Measurements from ENCODE around the gene MISP3. TPM values are rescaled to one million over a fixed set of nuclear protein-coding genes. Genes with fewer than 3 reads are reported as not detected.
"Not testable (repeated sequence)": the region's sequence is repeated elsewhere in the genome, so short reads cannot be mapped to it uniquely, and the experiment has no call there.

MISP3 gene
- total RNA-seq, 1 experiment from 2014 or later, result 0.54 TPM

- no peaks in the 10 kb centered on the region for H3K9me3 Mint-ChIP-seq (ENCODE audit: unreplicated experiment)
- H3K4me1 Mint-ChIP-seq (ENCODE audit: insufficient read depth, unreplicated experiment), result no peaks in the 10 kb centered on the region
- peak; percentile 78 for TF ChIP-seq CTCF (IDR thresholded peaks at IDR 0.05; ENCODE audit: unreplicated experiment)
- no TSS peak for BruUV-seq (replicated peaks)
- peak; percentile 39 for DNase-seq (ENCODE audit: unreplicated experiment)
- ChIA-PET CTCF (interaction anchor here (0.6 to 2.0 kb wide), 9 partner anchors 9 to 175 kb away, joined by 3 to 12 read pairs (median 3); partner anchors contain the start of gene IL27RA), POLR2A (interaction anchor here (0.6 to 1.1 kb wide), 2 partner anchors 104 to 172 kb away, joined by 3 to 5 read pairs; no protein-coding TSS in a partner anchor)
- no peak overlapping the region for H3K27ac Mint-ChIP-seq (ENCODE audit: low read depth, unreplicated experiment)
- H3K27me3 Mint-ChIP-seq (ENCODE audit: insufficient read depth, unreplicated experiment), result no peaks in the 10 kb centered on the region
- no peak overlapping the region for H3K4me3 Mint-ChIP-seq (ENCODE audit: unreplicated experiment)
- intact Hi-C loops (cut with micrococcal nuclease), result no loop called here
- peaks cover 5% of the 10 kb centered on the region for H3K36me3 Mint-ChIP-seq (ENCODE audit: insufficient read depth, unreplicated experiment)
Measured at GRCh38 chr19:14048443-14049153, 24.0 kb upstream of the MISP3 start.

- no TSS peak for BruUV-seq (replicated peaks)
- DNase-seq (ENCODE audit: unreplicated experiment), result no peak
- H3K36me3 Mint-ChIP-seq (ENCODE audit: insufficient read depth, unreplicated experiment), result peaks cover 5% of the 10 kb centered on the region
- no peak for TF ChIP-seq CTCF (IDR thresholded peaks at IDR 0.05; ENCODE audit: unreplicated experiment)
- ChIA-PET POLR2A (no interaction called here), CTCF (interaction anchor here (0.8 kb wide), 1 partner anchor 427 kb away, joined by 3 read pairs; no protein-coding TSS in a partner anchor)
- no peaks in the 10 kb centered on the region for H3K4me1 Mint-ChIP-seq (ENCODE audit: insufficient read depth, unreplicated experiment)
- no peak overlapping the region for H3K27ac Mint-ChIP-seq (ENCODE audit: low read depth, unreplicated experiment)
- no peaks in the 10 kb centered on the region for H3K9me3 Mint-ChIP-seq (ENCODE audit: unreplicated experiment)
- intact Hi-C loops (cut with micrococcal nuclease), result no loop called here
- H3K27me3 Mint-ChIP-seq (ENCODE audit: insufficient read depth, unreplicated experiment), result no peaks in the 10 kb centered on the region
- no peak overlapping the region for H3K4me3 Mint-ChIP-seq (ENCODE audit: unreplicated experiment)
Measured at GRCh38 chr19:14050512-14050911, 22.1 kb upstream of the MISP3 start.

GRCh38 chr19:14050961-14051360, 21.6 kb upstream of the MISP3 start:
- POLR2A ChIA-PET; intact Hi-C loops (cut with micrococcal nuclease); BruUV-seq (replicated peaks): not testable (repeated sequence)

GRCh38 chr19:14051980-14052379, 20.6 kb upstream of the MISP3 start:
- POLR2A ChIA-PET, result no interaction called here
- Mint-ChIP-seq H3K4me1 (ENCODE audit: insufficient read depth, unreplicated experiment) (no peaks in the 10 kb centered on the region), H3K4me3 (ENCODE audit: unreplicated experiment) (no peak overlapping the region), H3K27me3 (ENCODE audit: insufficient read depth, unreplicated experiment) (no peaks in the 10 kb centered on the region), H3K36me3 (ENCODE audit: insufficient read depth, unreplicated experiment) (peaks cover 5% of the 10 kb centered on the region), H3K9me3 (ENCODE audit: unreplicated experiment) (no peaks in the 10 kb centered on the region), H3K27ac (ENCODE audit: low read depth, unreplicated experiment) (no peak overlapping the region)
- CTCF ChIA-PET, result interaction anchor here (0.5 to 1.0 kb wide), 3 partner anchors 9 to 47 kb away, joined by 3 read pairs; no protein-coding TSS in a partner anchor
- no TSS peak for BruUV-seq (replicated peaks)
- DNase-seq (ENCODE audit: unreplicated experiment), result no peak
- intact Hi-C loops (cut with micrococcal nuclease), result no loop called here
- TF ChIP-seq CTCF (IDR thresholded peaks at IDR 0.05; ENCODE audit: unreplicated experiment), result no peak

More at GRCh38 chr19:14050961-14051360, 21.6 kb upstream of the MISP3 start:
- DNase-seq (ENCODE audit: unreplicated experiment); H3K4me3 Mint-ChIP-seq (ENCODE audit: unreplicated experiment); H3K27me3 Mint-ChIP-seq (ENCODE audit: insufficient read depth, unreplicated experiment); H3K27ac Mint-ChIP-seq (ENCODE audit: low read depth, unreplicated experiment); H3K36me3 Mint-ChIP-seq (ENCODE audit: insufficient read depth, unreplicated experiment); H3K9me3 Mint-ChIP-seq (ENCODE audit: unreplicated experiment); H3K4me1 Mint-ChIP-seq (ENCODE audit: insufficient read depth, unreplicated experiment): not testable (repeated sequence)
- CTCF ChIA-PET, result interaction anchor here (0.8 to 1.0 kb wide), 2 partner anchors 9 to 426 kb away, joined by 3 read pairs; no protein-coding TSS in a partner anchor

Measured in MCF 10A (cell line).